Activated CD8-positive, alpha-beta T cell treated with anti-CD3 and anti-CD28 coated beads, Interleukin-2, amount 10 ng/mL, durations not matched to agents 7 days and 5 days (primary cell): ENCODE results near the gene GPHN. TPM values are rescaled to one million over a fixed set of nuclear protein-coding genes. Genes with fewer than 3 reads are reported as not detected.

Source experiments
- ATAC-seq: fragments of 150-1000 bp; cut with Tn5 transposase; one replicate; pipeline ENCODE4 v1.10.0; 2021; ENCODE audit warnings: moderate library complexity
- CTCF ChIA-PET: fragments of 350-600 bp; sonication (Branson Sonifier 250); formaldehyde crosslinking; loops from one replicate; lab custom pipeline; 2021; ENCODE audit warnings: antibody characterized with exemption; lab: Charles Lee
- POLR2A ChIA-PET: fragments of 350-600 bp; sonication (Branson Sonifier 250); formaldehyde crosslinking; loops from one replicate; lab custom pipeline; 2021; ENCODE audit warnings: antibody characterized with exemption; lab: Charles Lee
- DNase-seq: peaks from one replicate; pipeline ENCODE4 v3.0.0-alpha.2; 2020
- H3K27ac Mint-ChIP-seq: one replicate; pipeline ENCODE4 v1.8.0; 2021; ENCODE audit warnings: mild to moderate bottlenecking, mixed read lengths
- H3K27me3 Mint-ChIP-seq: one replicate; pipeline ENCODE4 v1.8.0; 2021; ENCODE audit warnings: low read depth, mixed read lengths
- H3K36me3 Mint-ChIP-seq: one replicate; pipeline ENCODE4 v1.8.0; 2021; ENCODE audit warnings: low read depth, mixed read lengths
- H3K4me1 Mint-ChIP-seq: one replicate; pipeline ENCODE4 v1.8.0; 2021; ENCODE audit warnings: low read depth, mixed read lengths
- H3K4me3 Mint-ChIP-seq: one replicate; pipeline ENCODE4 v1.8.0; 2021; ENCODE audit warnings: mild to moderate bottlenecking, mixed read lengths
- H3K9me3 Mint-ChIP-seq: one replicate; pipeline ENCODE4 v1.8.0; 2022; ENCODE audit warnings: mixed read lengths; ENCODE audit not compliant: insufficient read depth
- total RNA-seq, 2 experiments: library from RNA; stranded (reverse); gene quantifications; one replicate each; pipeline ENCODE4 v1.2.3, GENCODE V29; 2021

The GPHN gene
- 10 to 100 TPM; 14.4 to 15.9 TPM for total RNA-seq

GRCh38 chr14:66507722-66508546, at the start of gene GPHN:
TSS of gene GPHN (plus strand) at chr14:66508147.
- no peaks in the 10 kb centered on the region for H3K9me3 Mint-ChIP-seq
- CTCF ChIA-PET = interaction anchor here (0.9 to 3.7 kb wide), 7 partner anchors 9 to 148 kb away, joined by 3 to 29 read pairs (median 4); no protein-coding TSS in a partner anchor
- ATAC-seq = peak; percentile 96

GRCh38 chr14:66459603-66460002, 48.3 kb upstream of the GPHN start:
- POLR2A ChIA-PET = no interaction called here
- CTCF ChIA-PET = no interaction called here
- Mint-ChIP-seq H3K9me3 (no peaks in the 10 kb centered on the region), H3K27me3 (no peaks in the 10 kb centered on the region), H3K4me3 (no peak overlapping the region), H3K27ac (no peak overlapping the region), H3K4me1 (no peaks in the 10 kb centered on the region), H3K36me3 (no peaks in the 10 kb centered on the region)
- ATAC-seq = no peak
- no peak for DNase-seq

More at GRCh38 chr14:66507722-66508546, at the start of gene GPHN:
- H3K27ac Mint-ChIP-seq = peak within 1 kb of the TSS; percentile 93
- H3K4me1 Mint-ChIP-seq = peaks cover 42% of the 10 kb centered on the region
- peaks cover 17% of the 10 kb centered on the region for H3K27me3 Mint-ChIP-seq
- peak; percentile 94 for DNase-seq
- peak within 1 kb of the TSS; percentile 91 for H3K4me3 Mint-ChIP-seq
- POLR2A ChIA-PET = interaction anchor here (0.6 to 2.2 kb wide), 2 partner anchors 10 to 102 kb away, joined by 4 to 15 read pairs; no protein-coding TSS in a partner anchor
- peaks cover 2% of the 10 kb centered on the region for H3K36me3 Mint-ChIP-seq

- no peak for DNase-seq
- Mint-ChIP-seq H3K36me3 (no peaks in the 10 kb centered on the region), H3K4me3 (no peak overlapping the region), H3K27ac (no peak overlapping the region), H3K9me3 (peaks cover 13% of the 10 kb centered on the region), H3K4me1 (no peaks in the 10 kb centered on the region), H3K27me3 (no peaks in the 10 kb centered on the region)
- ATAC-seq = no peak
- CTCF ChIA-PET = no interaction called here
- POLR2A ChIA-PET = no interaction called here
These were observed 43.7 kb upstream of the GPHN start for GRCh38 chr14:66464261-66464660.

GRCh38 chr14:66468778-66469367, 39.1 kb upstream of the GPHN start:
- DNase-seq (no peak), ATAC-seq (no peak)
- H3K9me3 Mint-ChIP-seq = peaks cover 33% of the 10 kb centered on the region
- H3K4me1 Mint-ChIP-seq = no peaks in the 10 kb centered on the region
- ChIA-PET CTCF (no interaction called here), POLR2A (no interaction called here)
- no peak overlapping the region for H3K4me3 Mint-ChIP-seq
- H3K36me3 Mint-ChIP-seq = peaks cover 4% of the 10 kb centered on the region
- H3K27ac Mint-ChIP-seq = no peak overlapping the region
- H3K27me3 Mint-ChIP-seq = no peaks in the 10 kb centered on the region

- CTCF ChIA-PET = no interaction called here
- peaks cover 4% of the 10 kb centered on the region for H3K36me3 Mint-ChIP-seq
- ATAC-seq = no peak
- H3K27ac Mint-ChIP-seq = no peak overlapping the region
- H3K4me1 Mint-ChIP-seq = no peaks in the 10 kb centered on the region
- H3K4me3 Mint-ChIP-seq = no peak overlapping the region
- no peaks in the 10 kb centered on the region for H3K27me3 Mint-ChIP-seq
- DNase-seq = no peak
- peaks cover 31% of the 10 kb centered on the region for H3K9me3 Mint-ChIP-seq
- POLR2A ChIA-PET = interaction anchor here (0.6 kb wide), 1 partner anchor 125 kb away, joined by 5 read pairs; no protein-coding TSS in a partner anchor
These were observed 36.4 kb upstream of the GPHN start for GRCh38 chr14:66471584-66471983.

- H3K4me1 Mint-ChIP-seq = no peaks in the 10 kb centered on the region
- no peak overlapping the region for H3K27ac Mint-ChIP-seq
- H3K4me3 Mint-ChIP-seq = no peak overlapping the region
- peaks cover 24% of the 10 kb centered on the region for H3K9me3 Mint-ChIP-seq
- ATAC-seq (no peak), DNase-seq (no peak)
- no peaks in the 10 kb centered on the region for H3K27me3 Mint-ChIP-seq
- ChIA-PET POLR2A (no interaction called here), CTCF (no interaction called here)
- peaks cover 4% of the 10 kb centered on the region for H3K36me3 Mint-ChIP-seq
These were observed 35.7 kb upstream of the GPHN start for GRCh38 chr14:66472251-66472650.

- H3K27me3 Mint-ChIP-seq = no peaks in the 10 kb centered on the region
- H3K4me3 Mint-ChIP-seq = no peak overlapping the region
- CTCF ChIA-PET = no interaction called here
- no peaks in the 10 kb centered on the region for H3K4me1 Mint-ChIP-seq
- no peak for ATAC-seq
- no peak for DNase-seq
- POLR2A ChIA-PET = no interaction called here
- H3K27ac Mint-ChIP-seq = no peak overlapping the region
- H3K9me3 Mint-ChIP-seq = peaks cover 20% of the 10 kb centered on the region
- H3K36me3 Mint-ChIP-seq = peaks cover 4% of the 10 kb centered on the region
These were observed 34.7 kb upstream of the GPHN start for GRCh38 chr14:66473223-66473622.

GRCh38 chr14:66476964-66477363, 31.0 kb upstream of the GPHN start:
- Mint-ChIP-seq H3K9me3 (no peaks in the 10 kb centered on the region), H3K27ac (no peak overlapping the region), H3K36me3 (peaks cover 2% of the 10 kb centered on the region), H3K4me1 (no peaks in the 10 kb centered on the region), H3K4me3 (no peak overlapping the region), H3K27me3 (no peaks in the 10 kb centered on the region)
- ChIA-PET POLR2A (no interaction called here), CTCF (interaction anchor here (1.3 kb wide), 2 partner anchors 18 to 21 kb away, joined by 3 to 4 read pairs; no protein-coding TSS in a partner anchor)
- DNase-seq = no peak
- no peak for ATAC-seq

- ChIA-PET POLR2A (no interaction called here), CTCF (interaction anchor here (1.3 kb wide), 1 partner anchor 21 kb away, joined by 3 read pairs; no protein-coding TSS in a partner anchor)
- ATAC-seq (no peak), DNase-seq (no peak)
- Mint-ChIP-seq H3K4me1 (no peaks in the 10 kb centered on the region), H3K27me3 (no peaks in the 10 kb centered on the region), H3K27ac (no peak overlapping the region), H3K36me3 (no peaks in the 10 kb centered on the region), H3K4me3 (no peak overlapping the region), H3K9me3 (no peaks in the 10 kb centered on the region)
These were observed 30.4 kb upstream of the GPHN start for GRCh38 chr14:66477567-66477966.

- DNase-seq (no peak), ATAC-seq (no peak)
- CTCF ChIA-PET = no interaction called here
- POLR2A ChIA-PET = no interaction called here
- H3K27me3 Mint-ChIP-seq = no peaks in the 10 kb centered on the region
- H3K36me3 Mint-ChIP-seq = no peaks in the 10 kb centered on the region
- H3K9me3 Mint-ChIP-seq = no peaks in the 10 kb centered on the region
- no peak overlapping the region for H3K27ac Mint-ChIP-seq
- no peaks in the 10 kb centered on the region for H3K4me1 Mint-ChIP-seq
- no peak overlapping the region for H3K4me3 Mint-ChIP-seq
These were observed 25.1 kb upstream of the GPHN start for GRCh38 chr14:66482873-66483272.

- POLR2A ChIA-PET = no interaction called here
These were observed 24.6 kb upstream of the GPHN start for GRCh38 chr14:66483322-66483721.

GRCh38 chr14:66485029-66485428, 22.9 kb upstream of the GPHN start:
- Mint-ChIP-seq H3K4me1 (no peaks in the 10 kb centered on the region), H3K4me3 (no peak overlapping the region), H3K36me3 (no peaks in the 10 kb centered on the region), H3K27me3 (peaks cover 2% of the 10 kb centered on the region), H3K27ac (no peak overlapping the region), H3K9me3 (no peaks in the 10 kb centered on the region)
- ChIA-PET POLR2A (no interaction called here), CTCF (interaction anchor here (0.6 kb wide), 1 partner anchor 125 kb away, joined by 3 read pairs; no protein-coding TSS in a partner anchor)
- ATAC-seq = no peak
- DNase-seq = no peak

More at GRCh38 chr14:66483322-66483721, 24.6 kb upstream of the GPHN start:
- no peak for ATAC-seq
- no peak overlapping the region for H3K4me3 Mint-ChIP-seq
- CTCF ChIA-PET = no interaction called here
- H3K9me3 Mint-ChIP-seq = no peaks in the 10 kb centered on the region
- DNase-seq = no peak
- H3K36me3 Mint-ChIP-seq = no peaks in the 10 kb centered on the region
- no peaks in the 10 kb centered on the region for H3K27me3 Mint-ChIP-seq
- H3K27ac Mint-ChIP-seq = no peak overlapping the region
- H3K4me1 Mint-ChIP-seq = no peaks in the 10 kb centered on the region
